ELR (cell line): ENCODE measurements around the gene FAM135A.
"Not testable (repeated sequence)": the region's sequence is repeated elsewhere in the genome, so short reads cannot be mapped to it uniquely, and the experiment has no call there.

ENCODE experiments used
- DNase-seq: peaks from one replicate; pipeline ENCODE4 v3.0.0-alpha.2; 2015; ENCODE audit warnings: low read depth

Gene FAM135A

GRCh38 chr6:70547905-70548304, 134.6 kb downstream of the FAM135A start:
- no peak for DNase-seq

- peak; percentile 39 for DNase-seq
Observed at GRCh38 chr6:70549327-70549726, 136.0 kb downstream of the FAM135A start.

- DNase-seq: no peak
Observed at GRCh38 chr6:70551566-70551965, 138.3 kb downstream of the FAM135A start.

- not testable (repeated sequence) for DNase-seq
Observed at GRCh38 chr6:70552286-70552940, 139.1 kb downstream of the FAM135A start.

- no peak for DNase-seq
Observed at GRCh38 chr6:70552974-70553373, 139.7 kb downstream of the FAM135A start.

GRCh38 chr6:70557998-70558397, 144.7 kb downstream of the FAM135A start:
- DNase-seq: no peak

- not testable (repeated sequence) for DNase-seq
Observed at GRCh38 chr6:70562401-70562800, 149.1 kb downstream of the FAM135A start.

- no peak for DNase-seq
Observed at GRCh38 chr6:70563530-70563929, 150.2 kb downstream of the FAM135A start.

- peak; percentile 91 for DNase-seq
Observed at GRCh38 chr6:70566751-70567382, 153.6 kb downstream of the FAM135A start, which contains the start of gene SDHAF4. Gene SDHAF4, plus strand, starts transcription at chr6:70566930. Its CDS starts 11 bp downstream, at chr6:70566941.

- no peak for DNase-seq
Observed at GRCh38 chr6:70574643-70575042, 161.3 kb downstream of the FAM135A start.

GRCh38 chr6:70575899-70576495, 162.7 kb downstream of the FAM135A start:
- no peak for DNase-seq

- no peak for DNase-seq
Observed at GRCh38 chr6:70586114-70586513, 172.8 kb downstream of the FAM135A start.

- DNase-seq: no peak
Observed at GRCh38 chr6:70590400-70590799, 177.1 kb downstream of the FAM135A start.

- no peak for DNase-seq
Observed at GRCh38 chr6:70592391-70593117, 179.2 kb downstream of the FAM135A start.

- no peak for DNase-seq
Observed at GRCh38 chr6:70593118-70593486, 179.8 kb downstream of the FAM135A start.

GRCh38 chr6:70599187-70599586, 185.9 kb downstream of the FAM135A start:
- no peak for DNase-seq

GRCh38 chr6:70601014-70601413, 187.7 kb downstream of the FAM135A start:
- DNase-seq: no peak

GRCh38 chr6:70604254-70604653, 190.9 kb downstream of the FAM135A start:
- no peak for DNase-seq

- not testable (repeated sequence) for DNase-seq
Observed at GRCh38 chr6:70607371-70607770, 194.1 kb downstream of the FAM135A start.

- DNase-seq: not testable (repeated sequence)
Observed at GRCh38 chr6:70609181-70609580, 195.9 kb downstream of the FAM135A start.
